ENCODE data around the gene KRTAP5-4.

- TF ChIP-seq POLR2A (IDR thresholded peaks at IDR 0.05) (no peak), CTCF (IDR thresholded peaks at IDR 0.05) (no peak)
These were observed 21.3 kb downstream of the KRTAP5-4 start for GRCh38 chr11:1600626-1601025.
